ENCODE measurements around the gene LSM14A. TPM values are rescaled to one million over a fixed set of nuclear protein-coding genes. Genes with fewer than 3 reads are reported as not detected.

LSM14A gene
- total and polyA plus RNA-seq, 4 donors = 12.6 to 133 (median 48.0) TPM

- Histone ChIP-seq H3K4me3 (ENCODE audit: low read depth in 1 of 3, low read length in 3 of 3) (no peak overlapping the region), H3K9ac (ENCODE audit: low read depth in 1 of 2, low read length in 2 of 2) (no peak overlapping the region), H3K36me3 (ENCODE audit: control insufficient read depth in 4 of 4, insufficient read depth in 3 of 4, low read depth in 1 of 4, low read length in 3 of 4) (no peaks in the 10 kb centered on the region), H3K27me3 (ENCODE audit: control insufficient read depth in 4 of 4, insufficient read depth in 4 of 4, low read length in 3 of 4) (no peaks in the 10 kb centered on the region), H3K27ac (ENCODE audit: low read depth in 1 of 2, low read length in 2 of 2) (no peak overlapping the region), H3K9me3 (ENCODE audit: control insufficient read depth in 4 of 4, low read length in 3 of 4) (no peaks in the 10 kb centered on the region), H3K4me1 (ENCODE audit: control insufficient read depth in 4 of 4, insufficient read depth in 4 of 4, low read length in 3 of 4) (peaks cover 0 to 4% (median 1%) of the 10 kb centered on the region in 4 donors)
- peak; percentile 10 to 27 for TF ChIP-seq HNF4A (conservative IDR thresholded peaks at IDR 0.05)
- TF ChIP-seq, protein P1, sequence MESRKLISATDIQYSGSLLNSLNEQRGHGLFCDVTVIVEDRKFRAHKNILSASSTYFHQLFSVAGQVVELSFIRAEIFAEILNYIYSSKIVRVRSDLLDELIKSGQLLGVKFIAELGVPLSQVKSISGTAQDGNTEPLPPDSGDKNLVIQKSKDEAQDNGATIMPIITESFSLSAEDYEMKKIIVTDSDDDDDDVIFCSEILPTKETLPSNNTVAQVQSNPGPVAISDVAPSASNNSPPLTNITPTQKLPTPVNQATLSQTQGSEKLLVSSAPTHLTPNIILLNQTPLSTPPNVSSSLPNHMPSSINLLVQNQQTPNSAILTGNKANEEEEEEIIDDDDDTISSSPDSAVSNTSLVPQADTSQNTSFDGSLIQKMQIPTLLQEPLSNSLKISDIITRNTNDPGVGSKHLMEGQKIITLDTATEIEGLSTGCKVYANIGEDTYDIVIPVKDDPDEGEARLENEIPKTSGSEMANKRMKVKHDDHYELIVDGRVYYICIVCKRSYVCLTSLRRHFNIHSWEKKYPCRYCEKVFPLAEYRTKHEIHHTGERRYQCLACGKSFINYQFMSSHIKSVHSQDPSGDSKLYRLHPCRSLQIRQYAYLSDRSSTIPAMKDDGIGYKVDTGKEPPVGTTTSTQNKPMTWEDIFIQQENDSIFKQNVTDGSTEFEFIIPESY (IDR thresholded peaks at IDR 0.05) = no peak
- DNase-seq (ENCODE audit: low spot score) = no peak
- 84% methylated on average over 18 of the region's 18 CpGs for WGBS
These were observed 64.0 kb downstream of the LSM14A start for GRCh38 chr19:34236035-34236987.

DNA sequence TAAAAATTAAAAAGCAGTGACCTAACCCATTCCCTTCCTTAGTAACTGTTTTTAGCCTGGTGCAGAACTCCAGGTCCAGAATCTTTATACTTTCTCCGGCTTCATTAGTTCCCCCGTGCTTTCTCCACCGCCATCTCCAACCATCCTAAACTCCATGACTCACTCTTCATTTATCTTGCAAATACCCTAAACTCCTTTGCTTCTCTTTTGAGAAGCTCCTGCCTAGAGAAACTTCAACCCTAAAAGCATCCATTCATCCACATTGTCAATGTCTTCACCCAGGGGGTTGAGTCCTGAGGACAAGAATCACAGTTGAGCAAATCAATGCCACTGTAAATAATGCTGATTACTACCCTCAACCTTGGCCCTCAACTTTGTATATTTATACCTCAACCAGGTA is 65.0 kb downstream of the LSM14A start:
- no peak overlapping the region for H3K27ac ChIP-seq (ENCODE audit: low read depth in 1 of 2, low read length in 2 of 2)
- H3K9me3 ChIP-seq (ENCODE audit: control insufficient read depth in 4 of 4, low read length in 3 of 4) = no peaks in the 10 kb centered on the region
- H3K4me3 ChIP-seq (ENCODE audit: low read depth in 1 of 3, low read length in 3 of 3) = no peak overlapping the region
- H3K4me1 ChIP-seq (ENCODE audit: control insufficient read depth in 4 of 4, insufficient read depth in 4 of 4, low read length in 3 of 4) = peaks cover 0 to 4% (median 1%) of the 10 kb centered on the region in 4 donors
- no peaks in the 10 kb centered on the region for H3K27me3 ChIP-seq (ENCODE audit: control insufficient read depth in 4 of 4, insufficient read depth in 4 of 4, low read length in 3 of 4)
- TF ChIP-seq NR2F2 (IDR thresholded peaks at IDR 0.05) (no peak), HNF4G (IDR thresholded peaks at IDR 0.05) (no peak), FOXA1 (IDR thresholded peaks at IDR 0.05) (no peak), GABPA (IDR thresholded peaks at IDR 0.05 in 1 of 2, conservative IDR thresholded peaks at IDR 0.05 in 1 of 2) (no peak), REST (IDR thresholded peaks at IDR 0.05) (no peak), RXRA (IDR thresholded peaks at IDR 0.05) (no peak), EGR1 (IDR thresholded peaks at IDR 0.05; ENCODE audit: low read depth in 2 of 2) (no peak), CTCF (IDR thresholded peaks at IDR 0.05; ENCODE audit: low read depth, low read length, missing input control) (no peak), MAX (IDR thresholded peaks at IDR 0.05) (no peak), RAD21 (IDR thresholded peaks at IDR 0.05) (no peak), HNF4A (conservative IDR thresholded peaks at IDR 0.05) (no peak), JUND (IDR thresholded peaks at IDR 0.05) (no peak), SP1 (IDR thresholded peaks at IDR 0.05) (no peak), YY1 (IDR thresholded peaks at IDR 0.05) (no peak)
- TF ChIP-seq, protein P1 (IDR thresholded peaks at IDR 0.05) = no peak
- TF ChIP-seq, protein P2, sequence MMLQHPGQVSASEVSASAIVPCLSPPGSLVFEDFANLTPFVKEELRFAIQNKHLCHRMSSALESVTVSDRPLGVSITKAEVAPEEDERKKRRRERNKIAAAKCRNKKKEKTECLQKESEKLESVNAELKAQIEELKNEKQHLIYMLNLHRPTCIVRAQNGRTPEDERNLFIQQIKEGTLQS (IDR thresholded peaks at IDR 0.05) = no peak
- 98% methylated on average over 3 of the region's 3 CpGs for WGBS
- no peak for DNase-seq (ENCODE audit: low spot score)
- H3K36me3 ChIP-seq (ENCODE audit: control insufficient read depth in 4 of 4, insufficient read depth in 3 of 4, low read depth in 1 of 4, low read length in 3 of 4) = no peaks in the 10 kb centered on the region
- H3K9ac ChIP-seq (ENCODE audit: low read depth in 1 of 2, low read length in 2 of 2) = no peak overlapping the region
